LNCAP (cell line): Measurements from ENCODE around the gene C9orf78.

Experiments
- TF ChIP-seq, protein P1 (sequence below): fragments of 450-650 bp; IDR thresholded peaks from 2 replicates; pipeline ENCODE4 v1.5.1; 2017; ENCODE audit warnings: mild to moderate bottlenecking

Gene C9orf78

GRCh38 chr9:129853614-129854013 is 18.5 kb upstream of the C9orf78 start:
- TF ChIP-seq, protein P1, sequence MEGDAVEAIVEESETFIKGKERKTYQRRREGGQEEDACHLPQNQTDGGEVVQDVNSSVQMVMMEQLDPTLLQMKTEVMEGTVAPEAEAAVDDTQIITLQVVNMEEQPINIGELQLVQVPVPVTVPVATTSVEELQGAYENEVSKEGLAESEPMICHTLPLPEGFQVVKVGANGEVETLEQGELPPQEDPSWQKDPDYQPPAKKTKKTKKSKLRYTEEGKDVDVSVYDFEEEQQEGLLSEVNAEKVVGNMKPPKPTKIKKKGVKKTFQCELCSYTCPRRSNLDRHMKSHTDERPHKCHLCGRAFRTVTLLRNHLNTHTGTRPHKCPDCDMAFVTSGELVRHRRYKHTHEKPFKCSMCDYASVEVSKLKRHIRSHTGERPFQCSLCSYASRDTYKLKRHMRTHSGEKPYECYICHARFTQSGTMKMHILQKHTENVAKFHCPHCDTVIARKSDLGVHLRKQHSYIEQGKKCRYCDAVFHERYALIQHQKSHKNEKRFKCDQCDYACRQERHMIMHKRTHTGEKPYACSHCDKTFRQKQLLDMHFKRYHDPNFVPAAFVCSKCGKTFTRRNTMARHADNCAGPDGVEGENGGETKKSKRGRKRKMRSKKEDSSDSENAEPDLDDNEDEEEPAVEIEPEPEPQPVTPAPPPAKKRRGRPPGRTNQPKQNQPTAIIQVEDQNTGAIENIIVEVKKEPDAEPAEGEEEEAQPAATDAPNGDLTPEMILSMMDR: no peak

GRCh38 chr9:129852579-129852978 is 17.5 kb upstream of the C9orf78 start:
- TF ChIP-seq, protein P1: no peak

DNA sequence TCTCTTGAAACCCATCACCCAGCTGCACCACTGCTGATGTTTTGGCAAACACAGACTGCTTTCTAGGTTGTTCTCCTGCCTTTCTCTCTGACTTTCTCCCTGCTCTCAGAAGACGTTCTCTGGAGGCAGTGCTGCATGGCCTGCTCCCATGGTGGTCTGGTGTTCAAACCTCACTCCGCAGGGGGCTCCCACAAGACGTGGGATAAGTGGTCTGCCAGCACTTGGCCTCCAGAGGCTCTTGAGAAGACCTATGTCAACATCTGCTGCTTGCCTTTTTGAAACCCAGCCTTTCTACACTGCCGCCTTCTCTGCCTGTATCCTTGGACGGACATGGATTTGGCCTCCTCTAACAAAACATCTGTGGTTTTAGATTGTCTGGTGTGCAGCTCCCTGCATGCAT is 16.7 kb upstream of the C9orf78 start:
- TF ChIP-seq, protein P1: no peak

DNA sequence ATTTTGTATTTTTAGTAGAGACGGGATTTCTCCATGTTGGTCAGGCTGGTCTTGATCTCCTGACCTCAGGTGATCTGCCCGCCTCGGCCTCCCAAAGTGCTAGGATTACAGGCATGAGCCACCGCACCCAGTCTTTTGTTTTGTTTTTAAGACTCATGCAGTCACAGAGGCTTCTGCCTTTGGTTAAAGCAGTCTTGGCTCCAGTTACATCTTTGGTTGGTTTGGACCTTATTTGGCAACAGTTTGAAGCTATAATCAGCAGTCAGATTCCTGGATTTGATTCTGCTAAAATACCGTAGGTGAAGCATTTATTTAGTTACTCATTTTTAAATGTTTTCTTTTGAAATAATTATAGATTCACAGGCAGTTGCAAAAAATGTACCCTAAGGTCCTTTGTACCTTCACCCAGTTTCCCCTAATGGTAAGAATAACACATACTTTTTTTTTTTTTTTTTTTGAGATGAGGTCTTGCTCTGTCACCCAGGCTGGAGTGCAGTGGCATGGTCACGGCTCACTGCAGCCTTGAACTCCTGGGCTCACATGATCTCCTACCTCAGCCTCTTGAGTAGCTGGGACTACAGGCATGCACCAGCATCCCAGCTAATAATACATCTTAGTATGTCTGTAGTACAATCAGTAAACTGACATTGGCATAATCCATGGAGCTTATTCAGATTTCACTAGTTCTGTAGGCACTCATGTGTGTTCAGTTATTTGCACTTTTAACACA is 15.9 kb upstream of the C9orf78 start:
- TF ChIP-seq, protein P1: no peak

GRCh38 chr9:129849901-129850300 is 14.8 kb upstream of the C9orf78 start:
- TF ChIP-seq, protein P1: no peak

DNA sequence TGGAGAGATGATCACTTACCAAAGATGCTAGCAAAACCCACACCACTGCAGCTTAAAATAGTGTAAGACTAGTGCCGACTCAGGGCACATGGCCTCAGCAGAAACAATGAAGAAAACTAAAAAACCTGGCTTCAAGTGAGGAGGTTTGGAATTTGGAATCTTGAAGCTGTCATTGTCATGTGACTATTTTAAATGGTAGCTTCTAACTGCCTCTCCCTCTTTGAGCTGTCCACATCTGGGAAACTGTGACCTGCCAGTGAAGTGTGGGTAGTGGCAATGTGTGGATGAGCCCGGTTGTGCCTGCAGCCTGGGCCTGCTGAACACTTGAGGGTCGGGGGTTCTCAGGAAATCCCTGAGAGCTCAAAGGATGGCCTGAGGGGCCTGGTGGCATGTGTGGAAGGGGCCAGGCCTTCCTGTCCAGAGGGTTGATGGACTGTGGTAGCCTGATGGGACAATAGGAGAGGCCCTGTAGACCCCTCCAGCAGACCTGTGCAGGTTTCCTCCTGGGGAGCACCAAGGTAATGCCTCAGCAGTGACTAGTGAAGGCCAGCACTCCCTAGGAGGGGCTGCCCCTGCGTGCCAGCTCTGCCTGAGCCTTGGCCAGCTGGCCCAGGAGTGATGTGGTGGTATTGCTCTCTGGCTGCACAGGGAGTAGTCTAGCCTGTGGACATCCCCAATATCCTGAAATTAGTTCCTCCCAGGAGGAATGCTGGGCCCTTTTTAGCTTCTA is 13.8 kb upstream of the C9orf78 start:
- TF ChIP-seq, protein P1: no peak

- TF ChIP-seq, protein P1: no peak
Observed at GRCh38 chr9:129845373-129845772, 10.3 kb upstream of the C9orf78 start.
